H1 (cell line): ENCODE results near the gene PITRM1. TPM values are rescaled to one million over a fixed set of nuclear protein-coding genes. Genes with fewer than 3 reads are reported as not detected.

Experiments
- CBX5 ChIP-seq: fragments of 300-800, 300-1000 bp; sonication (generic); IDR thresholded peaks from 2 replicates; pipeline ENCODE4 v1.7.1; 2016; ENCODE audit warnings: antibody characterized with exemption, low read length, low read depth
- CHD2 ChIP-seq: IDR thresholded peaks from 2 replicates; pipeline ENCODE4 v1.6.1; 2012; ENCODE audit warnings: low read length, improper control_type of control experiment
- EP300 ChIP-seq, 2 experiments: IDR thresholded peaks; 1 replicate in 1 of 2; 2 replicates in 1 of 2; pipeline ENCODE4 v1.6.1; 2011 to 2012; ENCODE audit warnings: low read depth in 2 of 2, low read length in 2 of 2, mild to moderate bottlenecking in 2 of 2, borderline replicate concordance in 1 of 2, inconsistent platforms in 1 of 2, moderate library complexity in 1 of 2
- KDM4A ChIP-seq: IDR thresholded peaks from one replicate; pipeline ENCODE4 v1.7.1; 2012; ENCODE audit warnings: low read depth, mild to moderate bottlenecking, moderate library complexity, low read length, inconsistent platforms; ENCODE audit not compliant: severe bottlenecking
- POLR2A ChIP-seq, 2 experiments: IDR thresholded peaks; 1 replicate in 1 of 2; 2 replicates in 1 of 2; pipeline ENCODE4 v1.6.1; 2011; ENCODE audit warnings: low read depth in 2 of 2, low read length in 2 of 2, mild to moderate bottlenecking in 2 of 2; ENCODE audit errors: control extremely low read depth in 1 of 2
- RXRA ChIP-seq: IDR thresholded peaks from 2 replicates; pipeline ENCODE4 v1.6.1; 2011; ENCODE audit warnings: low read depth, mild to moderate bottlenecking, low read length, moderate library complexity; ENCODE audit not compliant: insufficient read depth
- SP1 ChIP-seq: IDR thresholded peaks from 2 replicates; pipeline ENCODE4 v1.6.1; 2011; ENCODE audit warnings: low read depth, low read length
- TBP ChIP-seq: IDR thresholded peaks from 2 replicates; pipeline ENCODE4 v1.6.1; 2011; ENCODE audit warnings: low read depth, low read length, improper control_type of control experiment
- polyA plus RNA-seq, 7 experiments: library from polyadenylated mRNA; depleted of rRNA in 3 of 7; stranded (reverse) in 5 of 7; unstranded in 2 of 7; fragments of >200 nt in 5 of 7; fragments of 200-250 nt in 2 of 7; gene quantifications; 1 replicate in 5 of 7; 2 replicates in 1 of 7; 4 replicates in 1 of 7; pipeline versions ENCODE4 v1.2.1 to v1.2.3, GENCODE V29; 2011 to 2013; ENCODE audit warnings: missing spikeins in 2 of 7, mixed read lengths in 2 of 7
- total RNA-seq: library from RNA; stranded (reverse); fragmentation: NEBNext Ultra II Directional; extraction: Animal tissue kit (Norgen Biotek cat#: 25700); gene quantifications from 2 replicates; pipeline ENCODE4 v1.2.1, GENCODE V29; 2021
- TF ChIP-seq, protein P1 (sequence below): fragments of 300-600 bp; sonication (generic); IDR thresholded peaks from 2 replicates; pipeline ENCODE4 v1.7.1; 2012; ENCODE audit warnings: low read length, moderate library complexity, mild to moderate bottlenecking, inconsistent platforms; ENCODE audit not compliant: insufficient replicate concordance
- TF ChIP-seq, protein P2 (sequence below), 3 experiments: IDR thresholded peaks; 1 replicate in 2 of 3; 2 replicates in 1 of 3; pipeline versions ENCODE4 v1.5.1 to v1.6.1; 2011; ENCODE audit warnings: low read length in 3 of 3, mild to moderate bottlenecking in 3 of 3, inconsistent platforms in 2 of 3, low read depth in 1 of 3, moderate library complexity in 1 of 3; ENCODE audit not compliant: insufficient read depth in 1 of 3; ENCODE audit errors: control extremely low read depth in 1 of 3

The PITRM1 gene
- total and polyA plus RNA-seq, 2 of the 8 experiments (the other 6 are each of a cell fraction or from before 2014, with no cell fraction given), result 18.6 to 31.5 TPM

DNA sequence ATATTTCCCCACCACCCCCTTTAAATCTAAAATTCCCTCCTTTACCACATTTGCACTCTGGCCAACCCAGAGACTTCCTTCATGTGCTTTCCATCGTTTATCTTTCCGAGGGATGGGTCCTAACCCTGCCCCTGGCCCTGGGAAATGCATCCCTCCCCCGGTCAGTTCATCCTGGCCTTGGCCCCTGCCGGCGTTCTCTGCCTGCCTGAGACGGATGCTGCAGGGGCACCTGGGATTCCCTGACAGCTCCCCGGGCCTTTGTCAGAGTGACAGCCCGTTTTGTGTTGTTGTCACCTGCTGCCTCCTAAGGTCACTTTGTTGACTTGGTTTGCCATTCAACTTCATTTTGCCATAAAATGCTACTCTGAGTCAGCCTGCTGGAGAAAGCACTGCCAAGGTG is 34.8 kb upstream of the PITRM1 start (continued):
- TF ChIP-seq, protein P1, sequence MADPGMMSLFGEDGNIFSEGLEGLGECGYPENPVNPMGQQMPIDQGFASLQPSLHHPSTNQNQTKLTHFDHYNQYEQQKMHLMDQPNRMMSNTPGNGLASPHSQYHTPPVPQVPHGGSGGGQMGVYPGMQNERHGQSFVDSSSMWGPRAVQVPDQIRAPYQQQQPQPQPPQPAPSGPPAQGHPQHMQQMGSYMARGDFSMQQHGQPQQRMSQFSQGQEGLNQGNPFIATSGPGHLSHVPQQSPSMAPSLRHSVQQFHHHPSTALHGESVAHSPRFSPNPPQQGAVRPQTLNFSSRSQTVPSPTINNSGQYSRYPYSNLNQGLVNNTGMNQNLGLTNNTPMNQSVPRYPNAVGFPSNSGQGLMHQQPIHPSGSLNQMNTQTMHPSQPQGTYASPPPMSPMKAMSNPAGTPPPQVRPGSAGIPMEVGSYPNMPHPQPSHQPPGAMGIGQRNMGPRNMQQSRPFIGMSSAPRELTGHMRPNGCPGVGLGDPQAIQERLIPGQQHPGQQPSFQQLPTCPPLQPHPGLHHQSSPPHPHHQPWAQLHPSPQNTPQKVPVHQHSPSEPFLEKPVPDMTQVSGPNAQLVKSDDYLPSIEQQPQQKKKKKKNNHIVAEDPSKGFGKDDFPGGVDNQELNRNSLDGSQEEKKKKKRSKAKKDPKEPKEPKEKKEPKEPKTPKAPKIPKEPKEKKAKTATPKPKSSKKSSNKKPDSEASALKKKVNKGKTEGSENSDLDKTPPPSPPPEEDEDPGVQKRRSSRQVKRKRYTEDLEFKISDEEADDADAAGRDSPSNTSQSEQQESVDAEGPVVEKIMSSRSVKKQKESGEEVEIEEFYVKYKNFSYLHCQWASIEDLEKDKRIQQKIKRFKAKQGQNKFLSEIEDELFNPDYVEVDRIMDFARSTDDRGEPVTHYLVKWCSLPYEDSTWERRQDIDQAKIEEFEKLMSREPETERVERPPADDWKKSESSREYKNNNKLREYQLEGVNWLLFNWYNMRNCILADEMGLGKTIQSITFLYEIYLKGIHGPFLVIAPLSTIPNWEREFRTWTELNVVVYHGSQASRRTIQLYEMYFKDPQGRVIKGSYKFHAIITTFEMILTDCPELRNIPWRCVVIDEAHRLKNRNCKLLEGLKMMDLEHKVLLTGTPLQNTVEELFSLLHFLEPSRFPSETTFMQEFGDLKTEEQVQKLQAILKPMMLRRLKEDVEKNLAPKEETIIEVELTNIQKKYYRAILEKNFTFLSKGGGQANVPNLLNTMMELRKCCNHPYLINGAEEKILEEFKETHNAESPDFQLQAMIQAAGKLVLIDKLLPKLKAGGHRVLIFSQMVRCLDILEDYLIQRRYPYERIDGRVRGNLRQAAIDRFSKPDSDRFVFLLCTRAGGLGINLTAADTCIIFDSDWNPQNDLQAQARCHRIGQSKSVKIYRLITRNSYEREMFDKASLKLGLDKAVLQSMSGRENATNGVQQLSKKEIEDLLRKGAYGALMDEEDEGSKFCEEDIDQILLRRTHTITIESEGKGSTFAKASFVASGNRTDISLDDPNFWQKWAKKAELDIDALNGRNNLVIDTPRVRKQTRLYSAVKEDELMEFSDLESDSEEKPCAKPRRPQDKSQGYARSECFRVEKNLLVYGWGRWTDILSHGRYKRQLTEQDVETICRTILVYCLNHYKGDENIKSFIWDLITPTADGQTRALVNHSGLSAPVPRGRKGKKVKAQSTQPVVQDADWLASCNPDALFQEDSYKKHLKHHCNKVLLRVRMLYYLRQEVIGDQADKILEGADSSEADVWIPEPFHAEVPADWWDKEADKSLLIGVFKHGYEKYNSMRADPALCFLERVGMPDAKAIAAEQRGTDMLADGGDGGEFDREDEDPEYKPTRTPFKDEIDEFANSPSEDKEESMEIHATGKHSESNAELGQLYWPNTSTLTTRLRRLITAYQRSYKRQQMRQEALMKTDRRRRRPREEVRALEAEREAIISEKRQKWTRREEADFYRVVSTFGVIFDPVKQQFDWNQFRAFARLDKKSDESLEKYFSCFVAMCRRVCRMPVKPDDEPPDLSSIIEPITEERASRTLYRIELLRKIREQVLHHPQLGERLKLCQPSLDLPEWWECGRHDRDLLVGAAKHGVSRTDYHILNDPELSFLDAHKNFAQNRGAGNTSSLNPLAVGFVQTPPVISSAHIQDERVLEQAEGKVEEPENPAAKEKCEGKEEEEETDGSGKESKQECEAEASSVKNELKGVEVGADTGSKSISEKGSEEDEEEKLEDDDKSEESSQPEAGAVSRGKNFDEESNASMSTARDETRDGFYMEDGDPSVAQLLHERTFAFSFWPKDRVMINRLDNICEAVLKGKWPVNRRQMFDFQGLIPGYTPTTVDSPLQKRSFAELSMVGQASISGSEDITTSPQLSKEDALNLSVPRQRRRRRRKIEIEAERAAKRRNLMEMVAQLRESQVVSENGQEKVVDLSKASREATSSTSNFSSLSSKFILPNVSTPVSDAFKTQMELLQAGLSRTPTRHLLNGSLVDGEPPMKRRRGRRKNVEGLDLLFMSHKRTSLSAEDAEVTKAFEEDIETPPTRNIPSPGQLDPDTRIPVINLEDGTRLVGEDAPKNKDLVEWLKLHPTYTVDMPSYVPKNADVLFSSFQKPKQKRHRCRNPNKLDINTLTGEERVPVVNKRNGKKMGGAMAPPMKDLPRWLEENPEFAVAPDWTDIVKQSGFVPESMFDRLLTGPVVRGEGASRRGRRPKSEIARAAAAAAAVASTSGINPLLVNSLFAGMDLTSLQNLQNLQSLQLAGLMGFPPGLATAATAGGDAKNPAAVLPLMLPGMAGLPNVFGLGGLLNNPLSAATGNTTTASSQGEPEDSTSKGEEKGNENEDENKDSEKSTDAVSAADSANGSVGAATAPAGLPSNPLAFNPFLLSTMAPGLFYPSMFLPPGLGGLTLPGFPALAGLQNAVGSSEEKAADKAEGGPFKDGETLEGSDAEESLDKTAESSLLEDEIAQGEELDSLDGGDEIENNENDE, result no peak
- TF ChIP-seq TBP (no peak), RXRA (no peak), EP300 (IDR thresholded peaks at IDR 0.05; ENCODE audit: borderline replicate concordance in 1 of 2, low read depth in 2 of 2, low read length in 2 of 2) (no peak), POLR2A (IDR thresholded peaks at IDR 0.05; ENCODE audit: control extremely low read depth in 1 of 2, low read depth in 2 of 2, low read length in 2 of 2) (no peak), KDM4A (no peak), SP1 (no peak), CHD2 (no peak), CBX5 (no peak)
- TF ChIP-seq, protein P2, sequence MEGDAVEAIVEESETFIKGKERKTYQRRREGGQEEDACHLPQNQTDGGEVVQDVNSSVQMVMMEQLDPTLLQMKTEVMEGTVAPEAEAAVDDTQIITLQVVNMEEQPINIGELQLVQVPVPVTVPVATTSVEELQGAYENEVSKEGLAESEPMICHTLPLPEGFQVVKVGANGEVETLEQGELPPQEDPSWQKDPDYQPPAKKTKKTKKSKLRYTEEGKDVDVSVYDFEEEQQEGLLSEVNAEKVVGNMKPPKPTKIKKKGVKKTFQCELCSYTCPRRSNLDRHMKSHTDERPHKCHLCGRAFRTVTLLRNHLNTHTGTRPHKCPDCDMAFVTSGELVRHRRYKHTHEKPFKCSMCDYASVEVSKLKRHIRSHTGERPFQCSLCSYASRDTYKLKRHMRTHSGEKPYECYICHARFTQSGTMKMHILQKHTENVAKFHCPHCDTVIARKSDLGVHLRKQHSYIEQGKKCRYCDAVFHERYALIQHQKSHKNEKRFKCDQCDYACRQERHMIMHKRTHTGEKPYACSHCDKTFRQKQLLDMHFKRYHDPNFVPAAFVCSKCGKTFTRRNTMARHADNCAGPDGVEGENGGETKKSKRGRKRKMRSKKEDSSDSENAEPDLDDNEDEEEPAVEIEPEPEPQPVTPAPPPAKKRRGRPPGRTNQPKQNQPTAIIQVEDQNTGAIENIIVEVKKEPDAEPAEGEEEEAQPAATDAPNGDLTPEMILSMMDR (IDR thresholded peaks at IDR 0.05; ENCODE audit: control extremely low read depth in 1 of 3, insufficient read depth in 1 of 3, low read depth in 1 of 3, low read length in 3 of 3), result no peak
